COLO668 (cell line): ENCODE data around the gene KIN.
A peak's percentile ranks its signal among the peaks of the same experiment; 100 is the strongest.
"Not testable (repeated sequence)": the region's sequence is repeated elsewhere in the genome, so short reads cannot be mapped to it uniquely, and the experiment has no call there.

Experiments
- DNase-seq: peaks from one replicate; lab custom pipeline; 2025; ENCODE audit not compliant: unreplicated experiment; lab: John Stamatoyannopoulos, UW

Gene KIN

GRCh38 chr10:7794251-7795026, 6.6 kb upstream of the KIN start:
- no peak for DNase-seq

- no peak for DNase-seq
These were observed 4.7 kb upstream of the KIN start for GRCh38 chr10:7792541-7792940.

GRCh38 chr10:7789390-7789789, 1.6 kb upstream of the KIN start:
- DNase-seq = no peak

- DNase-seq = peak; percentile 29
These were observed 970 bp upstream of the KIN start for GRCh38 chr10:7788639-7789286.

GRCh38 chr10:7787150-7787856, 490 bp downstream of the KIN start:
- DNase-seq = no peak

GRCh38 chr10:7786430-7786829, 1.4 kb downstream of the KIN start:
- DNase-seq = no peak

- not testable (repeated sequence) for DNase-seq
These were observed 5.6 kb downstream of the KIN start for GRCh38 chr10:7782194-7782593.

GRCh38 chr10:7776777-7777176, 11.0 kb downstream of the KIN start:
- no peak for DNase-seq

- peak; percentile 15 for DNase-seq
These were observed 13.7 kb downstream of the KIN start for GRCh38 chr10:7773845-7774801.

- no peak for DNase-seq
These were observed 19.4 kb downstream of the KIN start for GRCh38 chr10:7768417-7768816.

GRCh38 chr10:7767209-7767608, 20.6 kb downstream of the KIN start:
- DNase-seq = no peak

- DNase-seq = no peak
These were observed 21.6 kb downstream of the KIN start for GRCh38 chr10:7766241-7766640.

- no peak for DNase-seq
These were observed 23.9 kb downstream of the KIN start for GRCh38 chr10:7763929-7764328.

GRCh38 chr10:7756360-7756992, 31.3 kb downstream of the KIN start:
- peak; percentile 12 for DNase-seq

- no peak for DNase-seq
These were observed 32.7 kb downstream of the KIN start for GRCh38 chr10:7755103-7755502.

- no peak for DNase-seq
These were observed 35.5 kb downstream of the KIN start for GRCh38 chr10:7752251-7752650.

- DNase-seq = no peak
These were observed 37.6 kb downstream of the KIN start for GRCh38 chr10:7750222-7750621.

- DNase-seq = not testable (repeated sequence)
These were observed 39.2 kb downstream of the KIN start for GRCh38 chr10:7748637-7749036.

GRCh38 chr10:7744307-7744706, 43.5 kb downstream of the KIN start:
- no peak for DNase-seq
